ENCODE measurements around the gene UCHL5.

Gene UCHL5

DNA sequence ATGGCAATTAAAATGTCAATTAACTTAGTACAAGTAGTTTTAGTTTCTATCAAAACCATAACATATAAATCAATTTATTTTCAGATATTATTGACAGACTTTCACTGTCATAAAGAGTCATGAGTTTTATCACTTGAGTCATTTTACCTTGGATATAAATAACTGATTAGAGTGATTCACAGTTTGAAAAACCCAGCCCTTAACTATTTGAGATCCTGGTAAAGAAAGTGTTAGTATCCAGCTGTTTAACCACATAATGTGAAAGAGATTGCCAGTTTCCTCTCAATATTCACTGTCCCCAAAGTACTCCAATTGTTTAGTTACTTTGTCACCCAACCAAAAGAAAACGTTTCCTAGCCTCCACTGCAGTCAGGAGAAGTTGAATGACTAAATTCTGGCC is 91.3 kb downstream of the UCHL5 start:
- TF ChIP-seq EGR1 (IDR thresholded peaks at IDR 0.05) (no peak), CEBPB (IDR thresholded peaks at IDR 0.05) (no peak), ZBTB7A (IDR thresholded peaks at IDR 0.05; ENCODE audit: low read depth) (no peak), YY1 (IDR thresholded peaks at IDR 0.05; ENCODE audit: low read depth) (no peak), CREB1 (IDR thresholded peaks at IDR 0.05; ENCODE audit: low read depth) (no peak), TAF1 (IDR thresholded peaks at IDR 0.05; ENCODE audit: low read depth) (no peak), TCF12 (IDR thresholded peaks at IDR 0.05; ENCODE audit: low read depth) (no peak), MAX (IDR thresholded peaks at IDR 0.05) (no peak), NFIC (IDR thresholded peaks at IDR 0.05) (no peak), TEAD4 (IDR thresholded peaks at IDR 0.05) (no peak)
- TF ChIP-seq, protein P1, sequence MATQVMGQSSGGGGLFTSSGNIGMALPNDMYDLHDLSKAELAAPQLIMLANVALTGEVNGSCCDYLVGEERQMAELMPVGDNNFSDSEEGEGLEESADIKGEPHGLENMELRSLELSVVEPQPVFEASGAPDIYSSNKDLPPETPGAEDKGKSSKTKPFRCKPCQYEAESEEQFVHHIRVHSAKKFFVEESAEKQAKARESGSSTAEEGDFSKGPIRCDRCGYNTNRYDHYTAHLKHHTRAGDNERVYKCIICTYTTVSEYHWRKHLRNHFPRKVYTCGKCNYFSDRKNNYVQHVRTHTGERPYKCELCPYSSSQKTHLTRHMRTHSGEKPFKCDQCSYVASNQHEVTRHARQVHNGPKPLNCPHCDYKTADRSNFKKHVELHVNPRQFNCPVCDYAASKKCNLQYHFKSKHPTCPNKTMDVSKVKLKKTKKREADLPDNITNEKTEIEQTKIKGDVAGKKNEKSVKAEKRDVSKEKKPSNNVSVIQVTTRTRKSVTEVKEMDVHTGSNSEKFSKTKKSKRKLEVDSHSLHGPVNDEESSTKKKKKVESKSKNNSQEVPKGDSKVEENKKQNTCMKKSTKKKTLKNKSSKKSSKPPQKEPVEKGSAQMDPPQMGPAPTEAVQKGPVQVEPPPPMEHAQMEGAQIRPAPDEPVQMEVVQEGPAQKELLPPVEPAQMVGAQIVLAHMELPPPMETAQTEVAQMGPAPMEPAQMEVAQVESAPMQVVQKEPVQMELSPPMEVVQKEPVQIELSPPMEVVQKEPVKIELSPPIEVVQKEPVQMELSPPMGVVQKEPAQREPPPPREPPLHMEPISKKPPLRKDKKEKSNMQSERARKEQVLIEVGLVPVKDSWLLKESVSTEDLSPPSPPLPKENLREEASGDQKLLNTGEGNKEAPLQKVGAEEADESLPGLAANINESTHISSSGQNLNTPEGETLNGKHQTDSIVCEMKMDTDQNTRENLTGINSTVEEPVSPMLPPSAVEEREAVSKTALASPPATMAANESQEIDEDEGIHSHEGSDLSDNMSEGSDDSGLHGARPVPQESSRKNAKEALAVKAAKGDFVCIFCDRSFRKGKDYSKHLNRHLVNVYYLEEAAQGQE (IDR thresholded peaks at IDR 0.05; ENCODE audit: low read depth): no peak
- TF ChIP-seq, protein P2, sequence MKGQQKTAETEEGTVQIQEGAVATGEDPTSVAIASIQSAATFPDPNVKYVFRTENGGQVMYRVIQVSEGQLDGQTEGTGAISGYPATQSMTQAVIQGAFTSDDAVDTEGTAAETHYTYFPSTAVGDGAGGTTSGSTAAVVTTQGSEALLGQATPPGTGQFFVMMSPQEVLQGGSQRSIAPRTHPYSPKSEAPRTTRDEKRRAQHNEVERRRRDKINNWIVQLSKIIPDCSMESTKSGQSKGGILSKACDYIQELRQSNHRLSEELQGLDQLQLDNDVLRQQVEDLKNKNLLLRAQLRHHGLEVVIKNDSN (IDR thresholded peaks at IDR 0.05): no peak

GRCh38 chr1:192967211-192967877 is 91.8 kb downstream of the UCHL5 start:
- TF ChIP-seq ZBTB7A (IDR thresholded peaks at IDR 0.05; ENCODE audit: low read depth) (no peak), EP300 (IDR thresholded peaks at IDR 0.05; ENCODE audit: borderline replicate concordance) (no peak), FOXM1 (IDR thresholded peaks at IDR 0.05; ENCODE audit: borderline replicate concordance, low read depth) (no peak)
- TF ChIP-seq, protein P2 (IDR thresholded peaks at IDR 0.05): no peak

- TF ChIP-seq TCF12 (IDR thresholded peaks at IDR 0.05; ENCODE audit: low read depth): no peak
- TF ChIP-seq RAD21 (IDR thresholded peaks at IDR 0.05; ENCODE audit: low read depth): no peak
- TF ChIP-seq CREB1 (IDR thresholded peaks at IDR 0.05; ENCODE audit: low read depth): no peak
- TF ChIP-seq TAF1 (IDR thresholded peaks at IDR 0.05; ENCODE audit: low read depth): no peak
- no peak for TF ChIP-seq EGR1 (IDR thresholded peaks at IDR 0.05)
- TF ChIP-seq YY1 (IDR thresholded peaks at IDR 0.05; ENCODE audit: low read depth): no peak
- TF ChIP-seq CEBPB (IDR thresholded peaks at IDR 0.05): no peak
- no peak for TF ChIP-seq FOXM1 (IDR thresholded peaks at IDR 0.05; ENCODE audit: borderline replicate concordance, low read depth)
- TF ChIP-seq, protein P1 (IDR thresholded peaks at IDR 0.05; ENCODE audit: low read depth): no peak
- no peak for TF ChIP-seq NFIC (IDR thresholded peaks at IDR 0.05)
These were observed 93.1 kb downstream of the UCHL5 start for GRCh38 chr1:192966073-192966472.

DNA sequence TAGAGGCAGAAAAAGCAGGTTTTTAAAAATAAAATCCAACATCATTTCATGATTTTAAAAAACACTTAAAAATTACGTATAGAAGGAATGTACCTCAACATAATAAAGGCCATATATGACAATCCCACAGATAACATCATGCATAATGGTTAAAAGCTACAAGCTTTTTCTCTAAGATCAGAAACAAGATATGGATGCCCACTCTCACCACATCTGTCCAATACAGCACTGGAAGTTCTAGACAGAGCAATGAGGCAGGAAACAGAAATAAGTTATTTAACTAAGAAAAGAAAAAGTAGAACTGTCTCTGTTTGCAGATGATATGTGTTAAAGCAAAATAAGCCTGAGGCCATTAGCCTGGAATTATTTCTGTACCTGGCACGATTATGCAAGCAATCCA is 96.3 kb downstream of the UCHL5 start:
- TF ChIP-seq MAX (IDR thresholded peaks at IDR 0.05): no peak
